GM10248 (cell line): Measurements from ENCODE around the gene TADA1.

Experiments
- CTCF ChIA-PET: fragments of 300-600 bp; sonication (Branson Sonifier 250); formaldehyde crosslinking; extraction: SDS; loops from one replicate; lab custom pipeline; 2021; ENCODE audit warnings: antibody characterized with exemption; lab: Yijun Ruan, JAX
- POLR2A ChIA-PET: fragments of 350-650 bp; sonication (Branson Sonifier 250); formaldehyde crosslinking; extraction: SDS; loops from one replicate; lab custom pipeline; 2020; ENCODE audit warnings: antibody characterized with exemption; lab: Yijun Ruan, JAX
- DNase-seq: peaks from one replicate; pipeline ENCODE4 v3.0.0; 2012; ENCODE audit errors: extremely low spot score
- CTCF ChIP-seq: IDR thresholded peaks from 2 replicates; pipeline ENCODE4 v1.5.1; 2012; ENCODE audit warnings: mild to moderate bottlenecking, low read depth; ENCODE audit errors: extremely low read depth, missing control alignments, control extremely low read depth

TADA1 gene

GRCh38 chr1:166869318-166870099, 6.6 kb downstream of the TADA1 start:
- POLR2A ChIA-PET: no interaction called here
- no peak for TF ChIP-seq CTCF
- CTCF ChIA-PET: interaction anchor here (0.8 to 1.7 kb wide), 9 partner anchors 10 to 325 kb away, joined by 3 to 6 read pairs (median 4); no protein-coding TSS in a partner anchor
- no peak for DNase-seq

- CTCF ChIA-PET: interaction anchor here (0.9 to 1.7 kb wide), 6 partner anchors 11 to 194 kb away, joined by 3 to 6 read pairs (median 4); no protein-coding TSS in a partner anchor
- POLR2A ChIA-PET: no interaction called here
- TF ChIP-seq CTCF: no peak
- no peak for DNase-seq
These were observed 7.4 kb downstream of the TADA1 start for GRCh38 chr1:166868639-166869038.

DNA sequence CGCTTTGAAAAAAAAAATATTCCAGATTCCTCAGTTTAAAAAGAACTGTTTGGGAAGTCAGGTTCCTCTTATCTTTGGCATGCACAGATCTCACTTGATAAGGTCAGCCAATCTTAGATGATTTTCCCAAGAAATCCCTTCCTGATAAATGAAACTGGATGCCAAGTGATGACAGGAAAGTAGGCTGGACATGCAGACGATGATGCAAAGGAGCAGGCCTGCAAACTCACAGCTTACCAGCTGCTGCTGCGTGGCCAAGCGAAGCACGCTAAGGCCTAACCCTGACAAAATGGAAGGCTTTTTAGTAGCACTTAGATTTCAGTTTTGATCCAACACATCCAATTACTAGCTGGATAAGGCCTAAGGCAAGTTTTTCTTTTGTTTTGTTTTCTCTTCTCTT, 10.1 kb downstream of the TADA1 start:
- ChIA-PET POLR2A (no interaction called here), CTCF (interaction anchor here (0.7 kb wide), 1 partner anchor 44 kb away, joined by 3 read pairs; no protein-coding TSS in a partner anchor)
- no peak for DNase-seq
- no peak for TF ChIP-seq CTCF

DNA sequence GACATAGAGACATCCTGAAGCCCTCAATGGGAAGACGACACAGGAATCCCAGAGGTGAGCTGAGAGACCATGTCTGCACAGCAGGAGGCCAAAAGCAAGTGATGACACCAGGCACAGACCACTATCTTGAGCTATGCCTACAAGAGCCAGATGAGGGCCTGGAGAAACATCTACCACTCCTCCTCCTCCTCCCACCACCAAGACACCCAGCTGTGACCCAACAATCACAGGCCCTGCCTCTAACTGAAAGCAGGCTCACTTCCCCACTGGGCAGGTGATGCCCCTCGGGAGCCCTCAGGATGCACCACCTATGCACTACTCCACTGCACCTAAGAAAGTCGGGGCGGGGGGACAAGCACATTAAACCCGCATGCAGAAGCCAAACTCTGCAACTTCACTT, 16.5 kb downstream of the TADA1 start:
- no peak for TF ChIP-seq CTCF
- DNase-seq: no peak
- ChIA-PET CTCF (interaction anchor here (1.3 to 1.5 kb wide), 3 partner anchors 12 to 19 kb away, joined by 3 to 4 read pairs (median 3); no protein-coding TSS in a partner anchor), POLR2A (no interaction called here)

GRCh38 chr1:166858726-166859419, 17.2 kb downstream of the TADA1 start:
- TF ChIP-seq CTCF: no peak
- CTCF ChIA-PET: interaction anchor here (1.2 to 1.6 kb wide), 5 partner anchors 9 to 18 kb away, joined by 3 to 4 read pairs (median 3); partner anchors contain the start of gene TADA1
- POLR2A ChIA-PET: no interaction called here
- DNase-seq: no peak

DNA sequence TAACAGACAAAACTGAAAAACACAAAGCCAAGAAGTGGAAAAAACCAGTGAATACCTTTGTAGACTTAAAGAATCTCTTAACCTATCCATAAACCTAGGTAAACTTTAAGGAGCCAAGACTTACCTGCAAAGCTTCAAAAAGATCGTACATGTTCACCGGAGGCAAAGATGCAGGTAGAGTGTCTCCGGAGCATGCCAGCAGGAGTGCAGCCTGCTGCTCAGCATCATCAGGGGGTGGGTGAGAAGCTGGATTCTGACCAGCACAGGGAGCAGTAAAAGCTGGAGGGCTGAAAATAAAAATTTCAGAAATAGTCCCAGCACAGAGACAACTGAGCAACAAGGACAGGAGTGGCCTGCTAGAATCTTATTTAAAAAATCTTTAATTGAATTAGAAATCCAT, 18.1 kb downstream of the TADA1 start:
- no peak for DNase-seq
- TF ChIP-seq CTCF: no peak
- POLR2A ChIA-PET: interaction anchor here (0.6 kb wide), 1 partner anchor 13 kb away, joined by 4 read pairs; no protein-coding TSS in a partner anchor
- CTCF ChIA-PET: interaction anchor here (0.9 to 1.6 kb wide), 3 partner anchors 10 to 18 kb away, joined by 3 to 4 read pairs (median 3); partner anchors contain the start of gene TADA1
